K562 (cell line): ENCODE data around the gene TTN. TPM values are rescaled to one million over a fixed set of nuclear protein-coding genes. Genes with fewer than 3 reads are reported as not detected.

Experiments
- ATAC-seq: fragments of 200-7000 bp; cut with Tn5 transposase; 3 replicates; pipeline ENCODE4 v1.9.1; 2020; ENCODE audit warnings: moderate library complexity
- BruUV-seq: library from RNA; stranded (reverse); fragments of 400-500 nt; replicated peaks from 2 replicates; lab custom pipeline; 2021; lab: Mats Ljungman, UMichigan
- CTCF ChIA-PET: fragments of 300-600 bp; formaldehyde crosslinking; extraction: SDS; loops from one replicate; lab custom pipeline; 2021; ENCODE audit warnings: low intra/inter-chr PET ratio; lab: Yijun Ruan, JAX
- POLR2A ChIA-PET: fragments of 300-600, 350-650 bp; sonication (Branson Sonifier 250); formaldehyde crosslinking; extraction: SDS; loops from one replicate; lab custom pipeline; 2021; ENCODE audit warnings: antibody characterized with exemption, inconsistent platforms; lab: Yijun Ruan, JAX
- DNase-seq, 4 experiments: peaks; one replicate each; pipeline versions ENCODE4 v3.0.0 to v3.0.0-alpha.2; 2011 to 2018; ENCODE audit warnings: low spot score in 3 of 4, mixed read lengths in 3 of 4; ENCODE audit errors: extremely low read depth in 1 of 4
- FAIRE-seq: peaks from 2 replicates; lab custom pipeline; 2011; peaks lifted over from hg19 to GRCh38; lab: Jason Lieb, UNC
- H2AFZ ChIP-seq: 2 replicates; pipeline ENCODE4 v1.6.0; 2011; ENCODE audit warnings: low read depth, low read length, control low read depth, inconsistent platforms
- H3K27ac ChIP-seq: fragments of 200-600 bp; 3 replicates; pipeline ENCODE4 v1.8.0; 2011; ENCODE audit warnings: low read depth, mild to moderate bottlenecking, control low read depth, inconsistent platforms, low read length, moderate library complexity, mixed read lengths; ENCODE audit errors: extremely low read depth
- H3K27me3 ChIP-seq, 2 experiments: fragments of 300-600 bp in 1 of 2; 2 replicates in 1 of 2; 3 replicates in 1 of 2; pipeline versions ENCODE4 v1.6.0 to v1.8.0; 2011; ENCODE audit warnings: inconsistent platforms in 2 of 2, low read length in 2 of 2, mild to moderate bottlenecking in 1 of 2, mixed read lengths in 1 of 2, moderate library complexity in 1 of 2; ENCODE audit not compliant: control insufficient read depth in 2 of 2, insufficient read depth in 2 of 2
- H3K36me3 ChIP-seq: fragments of 300-600 bp; 3 replicates; pipeline ENCODE4 v1.8.0; 2011; ENCODE audit warnings: mild to moderate bottlenecking, low read length, inconsistent platforms; ENCODE audit not compliant: control insufficient read depth, insufficient read depth
- H3K4me1 ChIP-seq, 2 experiments: fragments of 200-600 bp in 1 of 2; replicated peaks in 1 of 2; 2 replicates in 1 of 2; 3 replicates in 1 of 2; pipeline versions ENCODE4 v1.5.1 to v1.8.0; 2011; ENCODE audit warnings: inconsistent platforms in 2 of 2, low read length in 2 of 2, mild to moderate bottlenecking in 1 of 2, mixed read lengths in 1 of 2, moderate library complexity in 1 of 2; ENCODE audit not compliant: control insufficient read depth in 2 of 2, insufficient read depth in 2 of 2
- H3K4me2 ChIP-seq: 2 replicates; pipeline ENCODE4 v1.6.1; 2011; ENCODE audit warnings: low read length, control low read depth, inconsistent platforms, mixed read lengths; ENCODE audit not compliant: insufficient read depth
- H3K4me3 ChIP-seq: fragments of 200-600 bp; sonication (generic), shearing (Covaris generic); 2 replicates; pipeline ENCODE4 v1.5.1; 2016; ENCODE audit warnings: control low read depth, inconsistent platforms
- H3K79me2 ChIP-seq: fragments of 200-600 bp; 3 replicates; pipeline ENCODE4 v1.8.0; 2011; ENCODE audit warnings: low read length, inconsistent platforms; ENCODE audit not compliant: control insufficient read depth, insufficient read depth
- H3K9ac ChIP-seq, 2 experiments: 2 replicates each; pipeline versions ENCODE4 v1.6.0 to v1.6.1; 2011; ENCODE audit warnings: low read depth in 2 of 2, low read length in 2 of 2, control low read depth in 1 of 2, inconsistent platforms in 1 of 2, mild to moderate bottlenecking in 1 of 2, mixed read lengths in 1 of 2; ENCODE audit not compliant: insufficient read depth in 1 of 2
- H3K9me1 ChIP-seq: one replicate; pipeline ENCODE4 v1.6.0; 2011; ENCODE audit warnings: inconsistent platforms, mild to moderate bottlenecking, low read length, moderate library complexity; ENCODE audit not compliant: control insufficient read depth, insufficient read depth
- H3K9me3 ChIP-seq: replicated peaks from 2 replicates; pipeline ENCODE4 v1.5.1; 2011; ENCODE audit warnings: low read depth, low read length, inconsistent platforms; ENCODE audit not compliant: control insufficient read depth, insufficient read depth
- H4K20me1 ChIP-seq: replicated peaks from 2 replicates; pipeline ENCODE4 v1.6.1; 2011; ENCODE audit warnings: low read length, inconsistent platforms, mixed read lengths; ENCODE audit not compliant: control insufficient read depth, insufficient read depth
- CBFB ChIP-seq: sonication (generic); formaldehyde crosslinking; IDR thresholded peaks from 2 replicates; pipeline ENCODE4 v1.4.0; 2020; ENCODE audit warnings: mild to moderate bottlenecking, missing genetic modification reagents
- EGR1 ChIP-seq: fragments of 450-650 bp; conservative IDR thresholded peaks from 2 replicates; pipeline ENCODE4 v1.6.1; 2017; ENCODE audit warnings: mild to moderate bottlenecking
- SREBF1 ChIP-seq: fragments of 150-350 bp; IDR thresholded peaks from 2 replicates; pipeline ENCODE4 v1.6.1; 2014; ENCODE audit warnings: antibody characterized with exemption, low read depth, low read length, borderline replicate concordance
- TRIM25 ChIP-seq: fragments of 450-650 bp; IDR thresholded peaks from 2 replicates; pipeline ENCODE4 v1.7.0; 2016; ENCODE audit warnings: borderline replicate concordance
- ZBTB12 ChIP-seq: fragments of 250-450 bp; sonication (Bioruptor Pico); IDR thresholded peaks from 2 replicates; pipeline ENCODE4 v1.4.0; 2020
- ZBTB40 ChIP-seq, 2 experiments: fragments of 450-650 bp in 1 of 2; sonication (generic) in 1 of 2; formaldehyde crosslinking in 1 of 2; IDR thresholded peaks; 2 replicates each; pipeline versions ENCODE4 v1.7.1 to v1.9.0; 2016 to 2022; ENCODE audit warnings: inconsistent platforms in 1 of 2, mild to moderate bottlenecking in 1 of 2, missing genetic modification reagents in 1 of 2
- WGBS: fragments of 100-300 bp; shearing (Covaris generic); methylation state at CpG from one replicate; pipeline ENCODE4 v1.1.6; 2016; ENCODE audit warnings: low coverage, mixed read lengths; ENCODE audit not compliant: insufficient coverage; ENCODE audit errors: missing lambda C conversion rate; 5-methylcytosine and 5-hydroxymethylcytosine counted together
- in situ Hi-C: fragments of 300-500 bp; cut with MboI; formaldehyde crosslinking; loops from 4 replicates; pipeline ENCODE4 v1.15.0; 2018; ENCODE audit warnings: inconsistent platforms, mixed read lengths
- intact Hi-C: fragments of 100-400 bp; cut with micrococcal nuclease; formaldehyde crosslinking; loops from 2 replicates; pipeline ENCODE4 v1.14.2; 2022
- polyA plus RNA-seq, 8 experiments: library from polyadenylated mRNA; depleted of rRNA in 4 of 8; stranded (reverse) in 5 of 8; unstranded in 3 of 8; fragments of >200 nt; fragmentation: Nextera tagmentation in 2 of 8; fragmentation: Illumina TruSeq in 1 of 8; extraction: Ambion mirVana in 2 of 8; extraction: Trizol in 1 of 8; gene quantifications; 2 replicates each; pipeline versions ENCODE4 v1.2.1 to v1.2.3, GENCODE V29; 2011 to 2014; ENCODE audit warnings: inconsistent platforms in 1 of 8, missing spikeins in 1 of 8
- total RNA-seq, 7 experiments: library from RNA; depleted of rRNA in 6 of 7; stranded (reverse); fragments of >200 nt in 6 of 7; fragmentation: Illumina TruSeq in 2 of 7; extraction: Trizol in 2 of 7; gene quantifications; 2 replicates each; pipeline versions ENCODE4 v1.2.1 to v1.2.3, GENCODE V29; 2011 to 2021; ENCODE audit warnings: low replicate concordance in 1 of 7
- TF ChIP-seq, protein P1 (sequence below): fragments of 150-350 bp; conservative IDR thresholded peaks from 2 replicates; pipeline ENCODE4 v1.6.1; 2014; ENCODE audit warnings: low read length

TTN gene
- total and polyA plus RNA-seq, 9 of the 15 experiments (the other 6 are each of a cell fraction or from before 2014, with no cell fraction given) = under 0.01 to 0.20 (median 0.04) TPM; not detected in 1

DNA sequence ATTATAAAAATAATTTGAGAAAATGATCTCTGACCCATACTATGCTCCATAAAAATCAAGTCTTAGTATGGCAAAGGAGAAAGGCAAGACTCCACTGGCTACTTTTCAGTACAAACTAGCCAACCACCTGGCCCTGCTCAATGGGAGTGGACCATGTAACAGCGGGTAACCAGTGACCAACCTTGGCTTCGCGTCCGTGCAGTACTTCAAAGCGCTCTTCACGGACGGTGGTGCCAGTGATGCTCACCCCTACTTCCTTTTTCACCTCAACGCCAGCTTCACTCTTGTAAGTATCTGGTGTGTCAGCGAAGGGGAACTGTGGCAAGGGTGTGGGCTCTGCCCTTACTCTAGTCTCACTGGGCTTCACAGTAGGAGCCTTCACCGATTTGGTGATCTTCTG, 23.3 kb downstream of the TTN start:
- ATAC-seq = no peak
- Histone ChIP-seq H2AFZ (no peak overlapping the region), H3K9ac (no peak overlapping the region), H3K9me1 (no peaks in the 10 kb centered on the region), H3K4me2 (no peak overlapping the region), H3K36me3 (no peaks in the 10 kb centered on the region), H3K79me2 (no peaks in the 10 kb centered on the region), H4K20me1 (no peaks in the 10 kb centered on the region), H3K9me3 (no peaks in the 10 kb centered on the region), H3K27ac (no peak overlapping the region), H3K4me1 (no peaks in the 10 kb centered on the region), H3K4me3 (no peak overlapping the region), H3K27me3 (no peaks in the 10 kb centered on the region; a peak in 1 of 5 replicates)
- in situ Hi-C loops (no loop called here), intact Hi-C loops (no loop called here)
- BruUV-seq = no TSS peak
- CTCF ChIA-PET = no interaction called here
- FAIRE-seq = no peak
- WGBS = 2% methylated on average over 10 of the region's 10 CpGs
- no peak for DNase-seq
- POLR2A ChIA-PET = interaction anchor here (0.7 kb wide), 1 partner anchor 88 kb away, joined by 4 read pairs; no protein-coding TSS in a partner anchor
- TF ChIP-seq EGR1 = no peak
- no peak for TF ChIP-seq ZBTB40 (IDR thresholded peaks at IDR 0.05)
- no peak for TF ChIP-seq ZBTB40 (CRISPR knock-in tag; IDR thresholded peaks at IDR 0.05)
- TF ChIP-seq ZBTB12 (CRISPR knock-in tag) = no peak
- no peak for TF ChIP-seq CBFB
- no peak for TF ChIP-seq TRIM25
- TF ChIP-seq, protein P1, sequence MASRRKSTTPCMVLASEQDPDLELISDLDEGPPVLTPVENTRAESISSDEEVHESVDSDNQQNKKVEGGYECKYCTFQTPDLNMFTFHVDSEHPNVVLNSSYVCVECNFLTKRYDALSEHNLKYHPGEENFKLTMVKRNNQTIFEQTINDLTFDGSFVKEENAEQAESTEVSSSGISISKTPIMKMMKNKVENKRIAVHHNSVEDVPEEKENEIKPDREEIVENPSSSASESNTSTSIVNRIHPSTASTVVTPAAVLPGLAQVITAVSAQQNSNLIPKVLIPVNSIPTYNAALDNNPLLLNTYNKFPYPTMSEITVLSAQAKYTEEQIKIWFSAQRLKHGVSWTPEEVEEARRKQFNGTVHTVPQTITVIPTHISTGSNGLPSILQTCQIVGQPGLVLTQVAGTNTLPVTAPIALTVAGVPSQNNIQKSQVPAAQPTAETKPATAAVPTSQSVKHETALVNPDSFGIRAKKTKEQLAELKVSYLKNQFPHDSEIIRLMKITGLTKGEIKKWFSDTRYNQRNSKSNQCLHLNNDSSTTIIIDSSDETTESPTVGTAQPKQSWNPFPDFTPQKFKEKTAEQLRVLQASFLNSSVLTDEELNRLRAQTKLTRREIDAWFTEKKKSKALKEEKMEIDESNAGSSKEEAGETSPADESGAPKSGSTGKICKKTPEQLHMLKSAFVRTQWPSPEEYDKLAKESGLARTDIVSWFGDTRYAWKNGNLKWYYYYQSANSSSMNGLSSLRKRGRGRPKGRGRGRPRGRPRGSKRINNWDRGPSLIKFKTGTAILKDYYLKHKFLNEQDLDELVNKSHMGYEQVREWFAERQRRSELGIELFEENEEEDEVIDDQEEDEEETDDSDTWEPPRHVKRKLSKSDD = no peak
- no peak for TF ChIP-seq SREBF1
